ENCODE measurements around the gene PCYT1B. TPM values are rescaled to one million over a fixed set of nuclear protein-coding genes. Genes with fewer than 3 reads are reported as not detected.

Gene PCYT1B
- total RNA-seq, 4 donors from 2014 or later: 0.04 to 0.78 (median 0.20) TPM; not detected in 1

GRCh38 chrX:24684048-24684447 is 36.9 kb upstream of the PCYT1B start:
- no peak for TF ChIP-seq CTCF (IDR thresholded peaks at IDR 0.05)
- TF ChIP-seq POLR2A (IDR thresholded peaks at IDR 0.05): no peak
- 87 to 94% methylated on average over 2 of the region's 2 CpGs for WGBS, 2 donors
- DNase-seq (ENCODE audit: low spot score in 2 of 2): no peak
- intact Hi-C loops (cut with DNase I; ENCODE audit: low total_unique reads): no loop called here
- H3K4me3 ChIP-seq (ENCODE audit: low read depth, poor library complexity, severe bottlenecking): no peak overlapping the region

GRCh38 chrX:24682739-24683432 is 35.7 kb upstream of the PCYT1B start:
- no peak for TF ChIP-seq POLR2A (IDR thresholded peaks at IDR 0.05)
- TF ChIP-seq CTCF (IDR thresholded peaks at IDR 0.05): no peak
- no peak for DNase-seq (ENCODE audit: low spot score in 2 of 2)
- intact Hi-C loops (cut with DNase I; ENCODE audit: low total_unique reads): no loop called here
- WGBS, 2 donors: 79 to 84% methylated on average over 7 of the region's 7 CpGs
- no peak overlapping the region for H3K4me3 ChIP-seq (ENCODE audit: low read depth, poor library complexity, severe bottlenecking)

- WGBS, 2 donors: 31 to 32% methylated on average over 5 of the region's 5 CpGs
- TF ChIP-seq CTCF (IDR thresholded peaks at IDR 0.05) (no peak), POLR2A (IDR thresholded peaks at IDR 0.05) (no peak)
- intact Hi-C loops (cut with DNase I; ENCODE audit: low total_unique reads): no loop called here
- DNase-seq (ENCODE audit: low spot score in 2 of 2): no peak
- no peak overlapping the region for H3K4me3 ChIP-seq (ENCODE audit: low read depth, poor library complexity, severe bottlenecking)
Observed at GRCh38 chrX:24676403-24677024, 29.4 kb upstream of the PCYT1B start.

DNA sequence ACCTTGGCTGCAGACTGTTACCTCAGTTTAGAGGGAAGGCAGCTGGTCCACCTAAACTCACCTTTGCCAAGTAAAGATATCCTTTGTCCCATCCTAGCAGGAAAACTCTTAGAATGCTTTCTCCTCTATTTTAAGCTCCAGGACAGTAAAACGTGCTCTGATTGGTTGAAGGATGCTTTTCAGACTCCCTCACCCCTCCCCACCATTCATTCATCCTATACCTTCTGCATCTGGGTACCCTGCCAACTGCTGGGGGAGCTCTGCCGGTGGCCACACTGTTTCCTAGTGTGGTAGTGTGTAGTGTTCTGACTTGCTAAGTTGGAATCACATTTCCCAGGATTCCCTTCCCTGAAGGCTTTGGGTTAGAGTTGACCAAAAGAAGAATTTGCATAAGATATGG is 26.3 kb upstream of the PCYT1B start:
- WGBS, 2 donors: 41 to 42% methylated on average over 2 of the region's 2 CpGs
- TF ChIP-seq POLR2A (IDR thresholded peaks at IDR 0.05): no peak
- TF ChIP-seq CTCF (IDR thresholded peaks at IDR 0.05): no peak
- no peak overlapping the region for H3K4me3 ChIP-seq (ENCODE audit: low read depth, poor library complexity, severe bottlenecking)
- intact Hi-C loops (cut with DNase I; ENCODE audit: low total_unique reads): no loop called here
- DNase-seq (ENCODE audit: low spot score in 2 of 2): no peak

DNA sequence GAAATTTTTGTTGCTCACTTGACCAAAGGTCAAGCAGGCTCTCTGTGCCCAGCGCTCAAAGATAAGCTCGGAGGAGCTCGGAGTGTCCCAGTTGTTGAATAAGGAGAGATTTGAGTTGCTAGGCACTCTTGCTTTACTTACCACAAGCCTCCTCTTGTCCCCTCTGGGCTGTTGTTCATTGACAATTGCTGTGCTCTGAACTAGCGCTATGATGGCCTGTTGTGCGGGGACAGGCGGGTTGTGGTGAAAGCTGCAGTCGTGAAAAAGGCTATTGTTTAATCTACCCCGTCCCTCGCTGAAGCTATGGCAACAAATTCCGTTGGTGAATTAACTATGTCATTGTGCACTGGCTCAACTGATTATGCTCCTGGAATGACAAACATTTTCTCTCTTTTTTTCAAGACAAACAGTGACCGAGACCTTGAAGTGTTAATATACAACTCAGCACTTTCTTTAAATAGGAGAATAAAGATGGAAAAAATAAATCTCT is 25.6 kb upstream of the PCYT1B start:
- TF ChIP-seq CTCF (IDR thresholded peaks at IDR 0.05) (no peak), POLR2A (IDR thresholded peaks at IDR 0.05) (no peak)
- no peak for DNase-seq (ENCODE audit: low spot score in 2 of 2)

More for the DNA sequence above, 25.6 kb upstream of the PCYT1B start:
- no peak overlapping the region for H3K4me3 ChIP-seq (ENCODE audit: low read depth, poor library complexity, severe bottlenecking)
- intact Hi-C loops (cut with DNase I; ENCODE audit: low total_unique reads): no loop called here
- 70 to 71% methylated on average over 8 to 11 of the region's 11 CpGs for WGBS, 2 donors

Measured in lower leg skin (tissue), 4 donors.